Left kidney (tissue), 8 donors: ENCODE data around the gene CCDC186. TPM values are rescaled to one million over a fixed set of nuclear protein-coding genes. Genes with fewer than 3 reads are reported as not detected.

ENCODE experiments used
- DNase-seq: peaks from one replicate; pipeline ENCODE4 v3.0.0-alpha.2; 2013
- long read RNA-seq, 8 donors: transcript quantifications; one replicate each; lab custom pipeline, GENCODE V29; 2026
- polyA plus RNA-seq: library from polyadenylated mRNA; unstranded; fragments of 120-200 nt; gene quantifications from one replicate; pipeline ENCODE4 v1.2.1, GENCODE V29; 2013; ENCODE audit not compliant: insufficient read length

CCDC186 gene
- 33.9 TPM for polyA plus RNA-seq
- long read RNA-seq, donor 1, transcript CCDC186-202 (2 exons, 1,928 nt), result major isoform, 5 of 8 reads
- long read RNA-seq, donor 1, partial matches to known transcripts, result 0 of 8 reads
- long read RNA-seq, donor 1, other reads (novel, unspliced or antisense), result 0 of 8 reads
- long read RNA-seq, donor 2, transcript CCDC186-202 (2 exons, 1,928 nt), result major isoform, 10 of 13 reads
- long read RNA-seq, donor 2, partial matches to known transcripts, result 0 of 13 reads
- long read RNA-seq, donor 2, other reads (novel, unspliced or antisense), result 0 of 13 reads
- long read RNA-seq, donor 3, partial matches to known transcripts, result 0 of 2 reads
- long read RNA-seq, donor 3, other reads (novel, unspliced or antisense), result 0 of 2 reads
- long read RNA-seq, donor 4, partial matches to known transcripts, result 0 of 2 reads
- long read RNA-seq, donor 4, other reads (novel, unspliced or antisense), result 0 of 2 reads
- long read RNA-seq, donor 5, full-length matches to known transcripts, result 5 of 5 reads
- long read RNA-seq, donor 5, partial matches to known transcripts, result 0 of 5 reads
- long read RNA-seq, donor 5, other reads (novel, unspliced or antisense), result 0 of 5 reads
- long read RNA-seq, donor 6, transcript CCDC186-202 (2 exons, 1,928 nt), result major isoform, 5 of 6 reads
- long read RNA-seq, donor 6, partial matches to known transcripts, result 0 of 6 reads
- long read RNA-seq, donor 6, other reads (novel, unspliced or antisense), result 0 of 6 reads
- long read RNA-seq, donor 7, transcript CCDC186-202 (2 exons, 1,928 nt), result major isoform, 5 of 7 reads
- long read RNA-seq, donor 7, partial matches to known transcripts, result 0 of 7 reads
- long read RNA-seq, donor 7, other reads (novel, unspliced or antisense), result 0 of 7 reads
- long read RNA-seq, donor 8, partial matches to known transcripts, result 0 of 5 reads
- long read RNA-seq, donor 8, other reads (novel, unspliced or antisense), result 0 of 5 reads

- DNase-seq, result peak; percentile 90
Measured at GRCh38 chr10:114173921-114174694, at the start of gene CCDC186. CCDC186 (minus strand) TSS chr10:114174203; CDS start chr10:114163268, 10,935 bp downstream.

- no peak for DNase-seq
Measured at GRCh38 chr10:114223066-114223465, 49.1 kb upstream of the CCDC186 start.

DNA sequence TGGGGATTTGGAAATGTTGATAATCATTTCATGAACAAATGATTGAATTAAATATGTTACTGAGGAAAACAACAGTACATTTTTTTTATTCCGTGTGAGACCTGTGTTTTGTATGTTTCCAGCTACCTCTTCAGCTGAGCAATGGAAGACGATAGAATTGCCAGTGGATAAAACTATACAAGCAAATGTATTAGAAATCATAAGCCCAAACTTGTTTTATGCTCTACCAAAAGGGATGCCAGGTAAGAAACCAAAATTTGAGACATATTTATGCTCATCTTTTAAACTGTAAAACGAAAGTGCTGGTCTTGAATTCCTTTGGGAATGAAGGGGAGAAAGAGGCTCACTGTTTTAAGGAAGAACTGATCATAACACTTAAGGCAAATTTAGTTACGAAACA, 47.2 kb upstream of the CCDC186 start:
- no peak for DNase-seq

DNA sequence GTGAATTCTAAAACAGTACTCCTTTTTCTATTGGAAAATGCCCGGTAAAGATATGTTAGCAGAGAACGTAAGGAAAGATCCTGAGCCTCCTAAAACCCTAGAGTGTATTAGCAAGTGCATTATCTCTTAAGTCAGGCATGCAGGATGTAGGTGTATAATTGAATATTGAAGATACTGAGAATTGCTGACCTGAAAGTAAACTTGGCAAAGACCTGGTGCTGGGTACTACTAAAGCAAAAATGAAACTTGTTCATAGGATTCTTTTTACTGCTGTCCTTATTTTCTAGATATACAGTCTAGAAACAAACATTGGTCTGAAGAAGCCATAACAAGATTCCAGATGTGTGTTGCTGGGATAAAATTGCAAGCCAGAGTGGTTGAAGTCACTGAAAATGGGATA, 46.3 kb upstream of the CCDC186 start:
- no peak for DNase-seq

- no peak for DNase-seq
Measured at GRCh38 chr10:114215033-114215432, 41.0 kb upstream of the CCDC186 start.

DNA sequence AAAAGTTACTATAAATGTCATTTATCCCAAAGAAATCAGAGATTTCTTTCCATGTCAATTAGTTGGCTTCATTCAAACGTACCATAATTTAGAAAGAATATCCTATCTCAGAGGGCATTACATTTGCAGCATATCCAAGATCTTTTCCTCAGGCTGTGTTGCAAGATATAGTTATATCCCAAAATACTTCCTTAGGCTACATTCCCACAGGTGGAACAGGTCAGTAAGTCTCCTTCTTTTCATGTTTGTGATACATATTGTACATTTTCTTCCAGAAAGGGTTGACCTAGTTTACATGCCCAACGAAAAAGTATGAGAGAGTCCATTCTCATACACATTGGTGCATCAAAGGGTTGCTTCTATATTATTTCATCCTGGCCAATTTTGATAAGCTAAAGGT, 38.1 kb upstream of the CCDC186 start:
- DNase-seq, result no peak

GRCh38 chr10:114208351-114208750, 34.3 kb upstream of the CCDC186 start:
- no peak for DNase-seq

GRCh38 chr10:114207349-114207748, 33.3 kb upstream of the CCDC186 start:
- DNase-seq, result no peak

GRCh38 chr10:114206902-114207301, 32.9 kb upstream of the CCDC186 start:
- no peak for DNase-seq

- no peak for DNase-seq
Measured at GRCh38 chr10:114202812-114203211, 28.8 kb upstream of the CCDC186 start.

GRCh38 chr10:114199239-114199638, 25.2 kb upstream of the CCDC186 start:
- no peak for DNase-seq

DNA sequence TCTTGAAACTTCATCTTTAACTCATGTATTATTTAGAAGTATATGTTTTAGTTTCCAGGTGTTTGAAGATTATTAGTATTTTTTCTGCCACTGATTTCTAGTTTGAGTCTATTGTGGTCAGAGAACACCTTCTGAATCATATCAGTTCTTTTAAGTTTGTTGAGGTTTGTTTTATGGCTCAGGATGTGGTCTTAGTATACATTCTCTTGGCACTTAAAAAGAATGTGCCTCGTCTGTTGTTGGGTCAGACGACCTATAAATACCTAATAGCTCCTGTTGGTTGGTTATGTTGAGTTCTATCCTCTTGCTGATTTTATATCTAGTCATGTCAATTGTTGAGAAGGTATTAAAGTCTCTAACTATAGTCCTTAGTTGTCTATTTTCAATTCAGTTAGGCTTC, 21.1 kb upstream of the CCDC186 start:
- DNase-seq, result no peak

- DNase-seq, result no peak
Measured at GRCh38 chr10:114189700-114190099, 15.7 kb upstream of the CCDC186 start.

- no peak for DNase-seq
Measured at GRCh38 chr10:114188900-114189299, 14.9 kb upstream of the CCDC186 start.

DNA sequence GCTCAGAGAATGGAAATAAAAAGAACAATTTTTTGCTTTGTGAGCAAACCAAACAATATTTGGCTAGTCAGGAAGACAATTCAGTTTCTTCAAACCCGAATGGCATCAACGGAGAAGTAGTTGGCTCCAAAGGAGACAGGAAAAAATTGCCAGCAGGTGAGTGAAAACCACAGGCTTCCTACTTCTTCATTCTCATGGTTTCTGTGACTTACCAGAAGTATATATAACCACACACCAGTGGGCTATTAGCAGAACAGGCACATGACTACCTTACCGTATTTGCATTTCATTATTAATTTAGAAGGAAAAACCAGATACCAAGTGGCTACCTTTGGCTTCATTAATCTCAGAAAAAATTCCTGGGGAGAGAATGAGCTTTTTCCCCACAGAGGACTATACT, 14.0 kb upstream of the CCDC186 start:
- DNase-seq, result no peak

- DNase-seq, result no peak
Measured at GRCh38 chr10:114184276-114184675, 10.3 kb upstream of the CCDC186 start.

DNA sequence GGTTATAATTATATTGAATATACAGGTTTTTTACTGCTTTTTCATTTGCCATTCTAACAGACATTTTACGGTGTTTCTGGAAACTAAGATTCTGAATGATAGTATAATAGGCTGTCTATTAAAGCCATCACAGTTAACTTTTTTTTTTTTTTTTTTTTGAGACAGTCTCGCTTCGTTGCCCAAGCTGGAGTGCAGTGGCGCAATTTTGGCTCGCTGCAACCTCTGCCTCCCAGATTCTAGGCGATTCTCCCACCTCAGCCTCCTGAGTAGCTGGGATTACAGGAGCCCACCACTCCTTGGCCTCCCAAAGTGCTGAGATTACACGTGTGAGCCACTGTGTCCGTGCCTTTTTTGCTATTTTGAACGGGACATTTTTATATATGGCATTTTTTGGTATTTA, 9.6 kb upstream of the CCDC186 start:
- no peak for DNase-seq

GRCh38 chr10:114181971-114182370, 8.0 kb upstream of the CCDC186 start:
- no peak for DNase-seq

DNA sequence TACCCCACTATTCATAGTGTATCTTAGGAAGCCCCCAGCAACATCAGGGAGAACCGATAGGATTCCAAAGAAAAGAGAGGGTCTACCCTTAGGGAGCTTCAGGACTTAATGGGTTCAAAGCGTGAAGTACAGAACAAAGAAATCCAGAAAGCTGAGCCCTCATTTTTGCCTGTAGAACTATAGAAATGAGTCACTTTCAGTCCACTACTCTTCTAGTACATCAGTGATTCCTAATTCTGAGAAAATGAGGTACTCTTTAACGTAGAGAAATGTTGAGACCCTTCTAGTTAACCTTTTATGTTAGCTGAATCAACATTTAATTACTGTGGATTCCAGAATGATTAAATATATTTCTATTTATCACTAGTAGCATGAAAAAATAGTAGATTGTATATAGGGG, 6.9 kb upstream of the CCDC186 start:
- no peak for DNase-seq

GRCh38 chr10:114179747-114180146, 5.7 kb upstream of the CCDC186 start:
- DNase-seq, result no peak

- no peak for DNase-seq
Measured at GRCh38 chr10:114179148-114179547, 5.1 kb upstream of the CCDC186 start, which contains the start of gene TDRD1. TDRD1 (plus strand) TSS chr10:114179353; CDS start chr10:114187832, 8,479 bp downstream.

DNA sequence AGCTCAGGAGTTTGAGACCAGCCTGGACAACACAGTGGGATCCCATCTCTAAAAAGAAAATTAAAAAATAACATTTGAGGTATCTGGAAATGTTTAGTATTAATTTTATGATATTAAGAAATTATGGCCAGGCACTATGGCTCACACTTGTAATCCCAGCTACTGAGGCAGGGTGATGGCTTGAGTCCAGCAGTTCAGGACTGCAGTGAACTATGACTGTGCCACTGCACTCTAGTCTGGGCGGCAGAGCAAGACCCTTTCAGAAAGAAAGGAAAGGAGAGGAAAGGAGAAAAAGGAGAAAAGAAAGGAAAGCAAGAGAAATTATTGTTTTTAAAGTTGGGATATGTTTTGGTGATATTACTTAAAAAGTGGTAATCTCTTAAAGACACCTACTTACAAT, 2.5 kb upstream of the CCDC186 start:
- no peak for DNase-seq
